ENCODE results near the gene NLRP9. TPM values are rescaled to one million over a fixed set of nuclear protein-coding genes. Genes with fewer than 3 reads are reported as not detected.

NLRP9 gene
- total RNA-seq, 2 donors from 2014 or later, result not detected

GRCh38 chr19:55686311-55687050, 51.7 kb downstream of the NLRP9 start:
- peaks cover 45% of the 10 kb centered on the region for H3K36me3 ChIP-seq
- DNase-seq (ENCODE audit: low spot score), result no peak

GRCh38 chr19:55685776-55686175, 52.4 kb downstream of the NLRP9 start:
- Histone ChIP-seq H3K27ac (no peak overlapping the region), H3K4me1 (ENCODE audit: control insufficient read depth in 1 of 2, low read depth in 2 of 2) (no peaks in the 10 kb centered on the region), H3K27me3 (replicated peaks; ENCODE audit: insufficient read depth) (no peaks in the 10 kb centered on the region), H3K9me3 (no peaks in the 10 kb centered on the region), H3K36me3 (peaks cover 45% of the 10 kb centered on the region), H3K4me3 (no peak overlapping the region)
- DNase-seq (ENCODE audit: low spot score), result no peak
- TF ChIP-seq, protein P1, sequence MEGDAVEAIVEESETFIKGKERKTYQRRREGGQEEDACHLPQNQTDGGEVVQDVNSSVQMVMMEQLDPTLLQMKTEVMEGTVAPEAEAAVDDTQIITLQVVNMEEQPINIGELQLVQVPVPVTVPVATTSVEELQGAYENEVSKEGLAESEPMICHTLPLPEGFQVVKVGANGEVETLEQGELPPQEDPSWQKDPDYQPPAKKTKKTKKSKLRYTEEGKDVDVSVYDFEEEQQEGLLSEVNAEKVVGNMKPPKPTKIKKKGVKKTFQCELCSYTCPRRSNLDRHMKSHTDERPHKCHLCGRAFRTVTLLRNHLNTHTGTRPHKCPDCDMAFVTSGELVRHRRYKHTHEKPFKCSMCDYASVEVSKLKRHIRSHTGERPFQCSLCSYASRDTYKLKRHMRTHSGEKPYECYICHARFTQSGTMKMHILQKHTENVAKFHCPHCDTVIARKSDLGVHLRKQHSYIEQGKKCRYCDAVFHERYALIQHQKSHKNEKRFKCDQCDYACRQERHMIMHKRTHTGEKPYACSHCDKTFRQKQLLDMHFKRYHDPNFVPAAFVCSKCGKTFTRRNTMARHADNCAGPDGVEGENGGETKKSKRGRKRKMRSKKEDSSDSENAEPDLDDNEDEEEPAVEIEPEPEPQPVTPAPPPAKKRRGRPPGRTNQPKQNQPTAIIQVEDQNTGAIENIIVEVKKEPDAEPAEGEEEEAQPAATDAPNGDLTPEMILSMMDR (IDR thresholded peaks at IDR 0.05), result no peak
- no peak for ATAC-seq (ENCODE audit: insufficient number of reproducible peaks, low FRiP score, low read depth)

More at GRCh38 chr19:55686311-55687050, 51.7 kb downstream of the NLRP9 start:
- Histone ChIP-seq H3K4me1 (ENCODE audit: control insufficient read depth in 1 of 2, low read depth in 2 of 2) (no peaks in the 10 kb centered on the region), H3K9me3 (no peaks in the 10 kb centered on the region), H3K27me3 (replicated peaks; ENCODE audit: insufficient read depth) (no peaks in the 10 kb centered on the region), H3K27ac (no peak overlapping the region), H3K4me3 (no peak overlapping the region)
- TF ChIP-seq, protein P1 (IDR thresholded peaks at IDR 0.05), result no peak
- ATAC-seq (ENCODE audit: insufficient number of reproducible peaks, low FRiP score, low read depth), result no peak

- DNase-seq (ENCODE audit: low spot score) (no peak), ATAC-seq (ENCODE audit: insufficient number of reproducible peaks, low FRiP score, low read depth) (no peak)
- H3K9me3 ChIP-seq, result no peaks in the 10 kb centered on the region
- no peak overlapping the region for H3K4me3 ChIP-seq
- H3K4me1 ChIP-seq (ENCODE audit: control insufficient read depth in 1 of 2, low read depth in 2 of 2), result no peaks in the 10 kb centered on the region
- peaks cover 47% of the 10 kb centered on the region for H3K36me3 ChIP-seq
- no peak overlapping the region for H3K27ac ChIP-seq
- no peaks in the 10 kb centered on the region for H3K27me3 ChIP-seq (replicated peaks; ENCODE audit: insufficient read depth)
- TF ChIP-seq, protein P1 (IDR thresholded peaks at IDR 0.05), result no peak
Measured at GRCh38 chr19:55684946-55685681, 53.1 kb downstream of the NLRP9 start.

- Histone ChIP-seq H3K4me1 (ENCODE audit: control insufficient read depth in 1 of 2, low read depth in 2 of 2) (peaks cover 0 to 10% of the 10 kb centered on the region in 2 donors), H3K27ac (no peak overlapping the region), H3K4me3 (no peak overlapping the region), H3K27me3 (replicated peaks; ENCODE audit: insufficient read depth) (no peaks in the 10 kb centered on the region), H3K9me3 (no peaks in the 10 kb centered on the region), H3K36me3 (peaks cover 45% of the 10 kb centered on the region)
- TF ChIP-seq, protein P1 (IDR thresholded peaks at IDR 0.05), result no peak
- DNase-seq (ENCODE audit: low spot score) (no peak), ATAC-seq (ENCODE audit: insufficient number of reproducible peaks, low FRiP score, low read depth) (no peak)
Measured at GRCh38 chr19:55683449-55684261, 54.5 kb downstream of the NLRP9 start.
